ENCODE data around the gene EMX1.

Gene EMX1

DNA sequence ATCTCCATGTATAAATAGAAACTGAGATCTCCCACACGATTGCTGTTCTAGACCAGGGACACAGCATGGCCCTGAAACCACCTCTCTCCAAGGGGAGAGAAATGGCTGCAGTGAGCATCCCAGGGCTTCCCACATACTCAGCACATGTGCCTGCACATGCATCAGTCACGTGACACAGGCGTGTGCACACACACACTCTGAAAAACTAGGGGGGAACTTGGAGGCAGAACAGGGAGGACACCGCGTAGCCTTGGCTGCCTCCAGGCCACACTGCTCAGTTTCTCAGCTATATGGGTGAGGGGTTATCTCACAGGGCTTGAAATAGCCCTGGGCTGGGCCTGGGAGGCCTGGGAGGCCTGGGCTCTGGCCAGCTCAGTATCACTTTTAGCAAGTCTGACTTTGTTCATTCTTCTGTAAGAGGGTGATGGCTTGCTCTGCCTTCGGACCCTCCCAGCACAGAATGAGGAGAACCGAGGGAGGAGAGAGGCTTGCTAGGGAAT lies 66.9 kb downstream of the EMX1 start:
- TF ChIP-seq POLR2A (IDR thresholded peaks at IDR 0.05; ENCODE audit: low read length) (no peak), GATA1 (IDR thresholded peaks at IDR 0.05; ENCODE audit: low read depth, low read length) (no peak)
- no peak for DNase-seq

Data from erythroblast (primary cell).